M059J (cell line): ENCODE results near the gene TNFRSF13B. TPM values are rescaled to one million over a fixed set of nuclear protein-coding genes. Genes with fewer than 3 reads are reported as not detected.
"Not testable (repeated sequence)": the region's sequence is repeated elsewhere in the genome, so short reads cannot be mapped to it uniquely, and the experiment has no call there.

Experiments used
- DNase-seq: peaks from one replicate; pipeline ENCODE4 v3.0.0-alpha.2; 2012; ENCODE audit warnings: low read depth
- total RNA-seq: library from RNA; depleted of rRNA; stranded (reverse); fragments of >200 nt; shearing (Covaris generic); gene quantifications from 2 replicates; pipeline ENCODE4 v1.2.3, GENCODE V29; 2014; rRNA removed

The TNFRSF13B gene
- not detected in 2 replicates for total RNA-seq

DNA sequence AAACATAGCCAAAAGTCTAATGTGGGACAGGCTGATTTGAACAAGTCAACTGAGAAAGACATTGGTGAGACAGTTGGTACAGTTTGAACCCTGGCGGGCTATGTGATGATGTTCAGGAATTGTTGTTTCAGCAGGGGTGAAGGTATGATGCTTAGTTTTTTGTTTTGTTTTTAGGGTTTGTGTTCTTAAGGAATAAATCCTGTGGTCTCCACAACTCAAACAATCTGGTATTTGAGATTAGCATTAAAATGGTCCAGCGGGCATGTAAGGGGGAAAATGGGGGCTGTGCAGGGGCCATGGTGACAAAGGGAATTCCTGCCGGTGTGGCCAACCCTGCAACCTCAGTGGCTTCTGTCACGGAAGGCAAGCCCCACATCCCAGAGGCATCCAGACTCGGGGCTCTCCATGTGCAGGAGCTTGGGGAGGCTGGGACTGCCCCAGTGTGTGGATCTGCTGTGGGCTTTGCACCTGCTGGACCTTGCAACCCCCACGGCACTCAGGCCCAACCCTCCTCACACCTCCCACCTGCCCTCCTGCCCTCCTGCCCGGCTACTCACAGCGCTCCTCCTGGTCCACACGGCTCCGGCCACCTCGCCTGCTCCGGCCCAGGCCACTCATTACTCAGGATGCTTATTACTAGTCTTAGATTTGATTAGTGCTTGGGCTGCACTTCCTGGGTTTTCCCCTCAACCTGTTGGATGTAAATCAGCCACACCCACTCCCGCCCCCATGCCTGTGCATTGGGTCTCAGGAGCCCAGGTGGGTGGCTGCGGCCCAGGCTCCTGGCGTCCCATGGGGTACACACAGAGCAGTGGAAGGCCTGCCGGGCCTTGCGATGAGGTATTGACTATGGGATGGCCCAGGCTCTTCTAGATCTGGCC, at the start of gene TNFRSF13B:
Gene TNFRSF13B (minus strand): TSS at position 661 of the 881 bp plus-strand sequence. CDS start 43 bp downstream, at position 618.
- DNase-seq = no peak

DNA sequence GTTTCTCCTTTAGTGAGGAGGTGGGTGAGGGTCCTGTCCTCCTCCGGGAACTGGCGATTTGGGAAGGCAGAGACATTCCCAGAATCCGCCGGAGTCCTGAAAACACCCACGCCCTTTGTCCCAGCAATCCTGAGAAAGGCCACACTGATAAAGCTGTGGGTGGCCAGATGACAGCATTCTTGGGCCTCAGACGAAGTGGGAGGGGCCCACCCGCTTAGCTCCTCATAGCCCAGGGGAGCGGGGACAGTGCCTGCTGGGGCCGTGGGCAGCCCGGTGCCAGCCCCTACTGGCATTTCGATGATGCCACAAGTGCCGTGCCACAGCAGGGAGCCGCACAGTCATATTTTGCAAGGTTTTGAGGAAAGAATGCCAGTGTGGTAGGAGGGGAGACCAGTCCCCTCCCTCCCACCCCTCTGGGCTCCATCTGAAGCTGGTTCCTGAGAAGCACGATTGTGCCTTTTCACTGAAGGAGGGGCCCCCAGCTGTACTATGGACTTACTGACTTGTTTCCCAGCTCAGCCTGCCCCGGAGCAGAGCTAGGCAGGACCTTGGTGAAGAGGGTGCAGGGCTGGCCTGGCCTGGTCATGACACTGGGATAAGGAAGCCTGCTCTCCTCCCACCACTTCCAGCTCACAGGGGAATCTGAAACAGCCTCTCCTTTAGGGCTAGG, 49.4 kb upstream of the TNFRSF13B start:
- peak; percentile 63 for DNase-seq

DNA sequence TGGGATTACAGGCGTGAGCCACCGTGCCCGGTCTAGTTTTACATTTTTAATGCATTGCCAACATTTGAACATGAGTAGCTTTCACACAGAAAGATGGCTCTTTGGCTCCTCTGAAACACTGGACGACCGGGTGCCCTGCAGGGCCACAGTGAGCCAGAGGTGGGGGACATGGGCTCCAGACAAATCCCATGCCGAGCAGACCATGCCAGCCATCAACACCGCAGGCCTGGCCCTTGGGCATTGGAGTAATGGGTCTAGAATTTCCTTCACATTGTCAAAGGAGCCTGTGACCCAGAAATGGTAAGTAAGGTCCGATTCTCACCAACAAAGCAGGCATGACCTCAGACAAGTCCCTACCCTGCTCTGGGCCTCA, 48.9 kb upstream of the TNFRSF13B start:
- DNase-seq = no peak

DNA sequence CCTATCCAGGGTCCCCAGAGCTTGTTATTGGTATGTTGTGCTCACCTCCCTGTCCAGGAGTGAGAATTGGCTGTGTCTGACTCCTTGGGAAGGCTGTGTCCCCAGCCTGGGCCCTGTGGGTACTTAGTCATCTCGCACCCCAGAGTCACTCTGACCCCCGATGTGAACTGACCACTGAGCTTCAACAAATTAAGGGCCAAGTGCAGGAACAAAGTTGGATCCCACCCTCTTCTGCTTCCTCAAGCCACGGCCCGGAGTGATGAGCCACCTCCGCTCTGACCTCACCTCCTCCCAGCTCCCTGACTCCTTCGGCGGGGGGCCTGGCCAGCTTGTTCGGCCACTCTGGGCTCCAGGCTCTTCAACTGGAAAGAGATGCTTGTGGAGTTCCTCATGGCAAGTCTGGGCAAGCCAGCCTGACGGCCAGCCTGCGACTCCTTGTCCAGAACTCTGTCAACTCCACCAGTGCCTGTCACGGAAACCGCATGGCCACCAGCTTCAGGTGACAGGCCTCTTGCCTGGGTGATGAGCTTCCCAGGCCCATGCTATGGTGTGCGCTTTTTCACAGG, 48.1 kb upstream of the TNFRSF13B start:
- DNase-seq = no peak

GRCh38 chr17:17019430-17019762, 47.5 kb upstream of the TNFRSF13B start:
- no peak for DNase-seq

DNA sequence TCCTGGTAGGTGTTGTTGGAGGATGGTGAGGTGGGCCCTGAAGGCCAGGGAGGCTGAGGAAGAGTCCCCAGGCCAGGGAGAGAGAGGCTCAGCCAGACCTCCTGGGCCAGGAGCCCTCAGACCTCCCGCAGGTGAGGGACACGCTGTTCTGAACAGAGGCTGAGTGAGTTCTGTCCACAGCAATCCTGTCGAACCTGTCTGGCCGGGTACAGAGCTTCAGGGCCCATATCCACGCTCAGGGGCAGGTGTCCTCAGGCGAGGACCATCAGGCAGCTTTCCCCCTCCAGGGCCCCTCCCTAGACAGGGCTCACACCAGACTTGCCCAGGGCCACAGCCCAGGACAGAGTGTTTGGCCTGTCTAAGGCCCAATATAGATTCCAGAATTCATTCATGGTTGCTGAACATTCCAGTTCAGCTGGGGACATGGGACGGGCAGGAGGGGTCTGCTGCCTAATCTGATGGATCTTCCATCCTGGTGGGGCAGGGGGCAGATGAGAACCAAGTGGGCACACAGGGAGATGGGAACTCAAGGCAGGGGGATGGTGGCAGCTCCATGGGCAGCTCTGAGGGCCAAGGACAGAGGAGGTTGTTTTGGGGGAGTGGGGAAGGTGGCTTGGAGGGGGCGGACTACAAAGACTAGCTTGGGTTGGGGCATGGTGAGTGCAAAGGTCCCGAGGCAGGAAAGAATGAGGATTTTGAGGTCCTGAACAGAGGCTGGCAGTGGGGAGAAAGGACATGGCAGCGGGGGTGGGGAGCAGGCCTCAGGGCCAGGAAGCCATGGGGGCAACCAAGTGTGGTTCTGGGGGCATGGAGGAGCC, 46.9 kb upstream of the TNFRSF13B start:
- DNase-seq = no peak

DNA sequence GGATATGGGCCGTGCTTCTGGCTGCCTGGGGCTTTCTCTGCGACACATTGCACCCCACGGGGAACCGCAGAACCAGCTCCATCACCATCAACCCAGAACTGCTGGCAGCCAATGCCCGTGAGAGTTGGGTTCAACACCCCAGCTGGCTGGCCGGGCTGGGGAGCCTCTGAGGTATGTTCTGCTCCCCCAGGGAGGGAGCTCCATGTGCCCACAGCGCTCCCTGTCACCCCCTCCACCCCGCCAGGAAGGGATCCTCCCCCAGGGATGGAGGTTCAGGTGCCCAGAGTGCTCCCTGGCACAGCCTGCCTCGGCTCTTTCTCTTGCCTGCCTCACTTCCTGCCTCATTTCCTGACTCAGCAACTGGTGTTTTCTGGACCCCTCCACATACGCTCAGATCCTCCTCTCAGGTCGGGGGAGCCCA, 46.1 kb upstream of the TNFRSF13B start:
- no peak for DNase-seq

- no peak for DNase-seq
These were observed 45.6 kb upstream of the TNFRSF13B start for GRCh38 chr17:17017343-17018014.

- DNase-seq = peak; percentile 43
These were observed 44.6 kb upstream of the TNFRSF13B start for GRCh38 chr17:17016199-17017197.

- no peak for DNase-seq
These were observed 43.3 kb upstream of the TNFRSF13B start for GRCh38 chr17:17015230-17015629.

DNA sequence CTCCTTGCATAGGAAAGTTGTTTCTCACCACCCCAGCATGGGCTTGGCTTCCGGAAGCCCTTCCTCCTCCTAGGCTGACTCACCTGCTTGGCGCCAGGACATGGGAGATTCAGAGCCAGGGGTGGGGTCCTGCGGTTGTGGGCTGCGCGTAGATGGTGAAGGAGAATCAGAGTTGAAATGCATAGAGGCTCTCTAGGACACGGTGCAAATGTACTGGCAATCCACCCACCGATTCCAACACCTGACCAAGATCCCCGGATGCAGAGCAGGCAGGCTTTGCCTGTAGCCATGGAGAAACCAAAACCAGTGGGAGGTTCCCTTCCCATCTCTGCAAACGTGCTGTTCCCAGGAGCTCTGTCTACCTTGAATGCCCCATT, 42.8 kb upstream of the TNFRSF13B start:
- peak; percentile 88 for DNase-seq

DNA sequence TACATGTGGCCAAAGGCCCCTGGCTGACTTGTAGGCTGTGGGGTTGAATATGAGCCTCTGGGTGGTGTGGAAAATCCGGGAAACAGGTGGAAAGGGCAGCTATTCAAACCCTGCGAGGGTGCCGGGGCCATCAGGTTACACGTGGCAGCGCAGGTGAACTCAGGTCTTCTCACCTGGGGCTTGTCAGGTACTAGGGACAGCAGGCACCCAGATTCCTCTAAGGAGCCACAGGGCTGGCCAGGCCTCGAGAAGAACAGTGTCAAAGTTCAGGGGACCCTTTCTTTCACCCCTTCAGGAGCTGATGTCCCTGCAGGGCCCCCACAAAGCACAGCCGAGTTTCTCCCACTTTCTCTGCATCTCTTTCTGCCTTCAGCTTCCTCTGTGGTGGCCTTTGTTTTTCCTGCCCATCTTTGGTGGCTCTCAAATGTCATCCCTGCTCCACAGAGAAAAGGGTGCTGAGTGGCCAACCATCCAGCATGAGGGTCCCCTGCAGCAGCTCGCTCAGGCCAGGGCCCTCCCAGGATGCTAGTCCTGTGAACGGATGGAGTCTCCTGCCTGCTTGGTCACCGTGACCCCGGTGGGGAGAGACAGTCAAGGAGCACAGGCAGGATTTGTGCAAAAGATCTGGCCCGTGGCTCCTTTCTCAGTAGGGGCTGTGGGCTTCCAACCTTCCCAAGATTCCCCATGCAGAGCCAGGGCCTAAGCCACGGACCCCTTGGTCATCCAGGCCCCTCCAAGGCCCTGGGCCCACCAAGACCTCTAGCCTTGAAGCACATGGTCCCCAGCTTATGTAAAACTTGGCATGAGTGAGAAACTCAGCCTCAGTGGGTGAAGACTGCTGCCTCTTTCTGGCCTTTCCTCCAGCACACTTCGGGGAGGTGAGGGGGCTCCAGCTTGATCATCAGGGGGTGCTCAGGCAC, 42.2 kb upstream of the TNFRSF13B start:
- not testable (repeated sequence) for DNase-seq

DNA sequence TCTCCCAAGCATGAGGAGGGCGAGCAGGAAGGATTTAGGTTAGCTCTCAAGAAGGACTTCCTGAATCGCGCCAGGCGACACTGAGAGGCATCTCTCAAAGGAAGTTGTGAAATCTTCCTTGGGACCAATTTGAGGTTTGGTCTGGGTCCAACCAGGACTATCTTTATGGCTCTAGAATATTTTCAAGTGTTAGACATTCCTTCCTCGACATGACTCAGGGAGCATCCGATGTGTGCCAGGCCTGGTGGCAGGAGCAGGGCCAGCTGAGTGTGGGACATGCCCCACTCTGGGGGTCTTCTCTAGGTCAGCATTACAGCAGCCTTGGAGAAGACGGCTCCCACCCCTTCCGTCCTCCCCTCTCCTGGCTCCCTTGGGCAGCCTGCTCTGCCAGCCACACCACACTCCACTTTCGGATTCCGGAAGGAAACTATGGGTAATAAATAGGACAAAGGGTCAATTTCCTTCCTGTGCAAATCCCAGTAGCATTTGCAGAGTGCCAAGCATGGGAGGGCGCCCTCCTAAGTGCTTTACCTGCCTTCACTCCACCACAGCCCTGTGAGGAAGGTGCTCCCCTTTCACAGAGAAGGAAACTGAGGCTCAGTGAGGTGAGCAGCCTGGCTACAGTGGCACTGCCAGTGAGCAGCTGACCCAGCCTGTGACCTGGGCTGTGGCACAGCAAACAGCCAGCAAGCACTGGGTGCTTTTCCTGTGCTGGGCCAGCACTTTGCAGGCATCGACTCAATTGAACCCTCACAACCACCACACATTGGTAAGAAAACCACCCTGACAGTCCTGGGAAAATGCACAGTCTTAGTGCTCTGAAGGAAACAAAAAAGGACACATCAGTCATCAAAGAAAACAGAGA, 39.4 kb upstream of the TNFRSF13B start:
- peak; percentile 93 for DNase-seq

- not testable (repeated sequence) for DNase-seq
These were observed 38.7 kb upstream of the TNFRSF13B start for GRCh38 chr17:17010545-17011034.

DNA sequence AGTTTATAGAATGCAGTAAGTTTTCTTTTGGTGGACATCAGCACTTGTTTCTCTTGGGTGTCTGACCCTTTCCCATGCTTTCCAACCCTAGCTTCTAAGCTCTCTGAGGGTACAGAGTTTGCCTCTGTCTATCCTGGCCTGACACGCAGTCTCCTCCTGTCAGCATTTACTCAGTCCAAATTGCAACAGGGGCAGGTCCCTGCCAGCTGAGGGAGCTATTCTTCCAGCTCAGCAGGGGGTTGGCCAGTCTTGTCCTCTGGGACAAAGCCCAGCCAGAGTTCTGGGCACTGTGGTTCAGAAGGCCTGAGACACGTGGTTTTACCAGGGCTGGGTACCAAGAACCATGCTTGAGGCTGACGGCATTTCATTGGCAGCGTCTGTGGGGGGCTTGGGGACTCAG, 38.1 kb upstream of the TNFRSF13B start:
- peak; percentile 34 for DNase-seq

DNA sequence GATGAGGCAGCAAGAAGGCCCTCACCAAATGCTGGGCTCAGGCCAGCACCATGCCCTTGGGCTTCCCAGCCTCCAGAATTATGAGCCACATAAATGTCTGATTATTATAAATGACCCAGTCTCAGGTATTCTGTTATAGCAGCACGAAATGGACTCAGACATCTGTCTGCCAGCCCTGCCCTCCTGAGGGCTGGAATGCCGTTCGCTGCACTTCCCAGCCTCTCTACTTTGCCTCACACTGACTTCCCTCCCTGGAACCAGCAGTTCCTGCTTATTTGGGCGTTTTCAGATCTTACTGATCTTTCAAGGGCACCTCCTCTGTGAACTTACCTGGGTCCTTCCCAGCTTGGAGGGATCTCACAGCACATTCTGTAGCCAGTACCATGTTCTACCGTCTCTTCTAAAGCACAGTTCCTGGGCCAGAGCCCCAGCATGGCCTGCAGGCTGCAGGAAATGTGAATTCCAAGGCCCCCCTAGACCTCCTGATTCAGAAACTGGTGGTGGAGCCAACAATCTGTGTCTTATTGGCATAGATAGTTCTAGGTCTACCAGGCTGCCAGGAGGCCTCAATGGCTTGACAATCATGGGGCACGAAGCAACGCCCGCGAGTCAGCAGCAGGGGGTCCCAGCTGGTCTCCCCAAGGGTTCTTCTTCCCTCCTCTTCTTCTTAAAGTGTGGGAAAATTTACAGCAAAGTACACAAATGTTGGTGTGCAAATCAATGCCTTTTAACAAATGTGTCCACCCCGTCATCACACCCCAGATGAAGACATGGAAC, 36.9 kb upstream of the TNFRSF13B start:
- not testable (repeated sequence) for DNase-seq

DNA sequence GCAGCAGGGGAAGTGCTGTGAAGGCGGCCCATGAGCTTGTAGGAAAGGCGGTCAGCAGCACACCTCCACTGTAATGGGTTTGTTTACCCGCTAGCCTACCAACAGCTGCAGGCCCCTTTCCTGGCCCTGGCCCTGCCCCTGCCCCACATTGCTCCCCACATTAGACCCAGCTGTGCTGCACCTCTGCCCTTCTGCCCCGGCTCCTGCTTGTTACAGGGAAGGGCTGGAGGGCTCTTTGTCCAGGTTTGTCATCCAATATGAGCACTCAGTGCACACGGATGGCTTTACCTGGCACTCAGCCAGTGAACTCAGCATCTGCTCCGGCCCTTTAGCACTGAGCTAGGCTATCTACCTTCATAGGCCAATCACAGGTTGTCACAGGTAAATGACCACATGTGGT, 36.0 kb upstream of the TNFRSF13B start:
- not testable (repeated sequence) for DNase-seq
